Transverse colon (tissue), 4 donors: ENCODE data around the gene SDCCAG8. TPM values are rescaled to one million over a fixed set of nuclear protein-coding genes. Genes with fewer than 3 reads are reported as not detected.

ENCODE experiments used
- DNase-seq: peaks from one replicate; pipeline ENCODE4 v3.0.0-alpha.2; 2019
- H3K27ac ChIP-seq, 4 donors: fragments of 200-600 bp; sonication (generic); 2 replicates each; pipeline ENCODE4 v1.5.1; 2016 to 2018; ENCODE audit warnings: inconsistent platforms in 4 of 4
- H3K27me3 ChIP-seq: fragments of 200-600 bp; sonication (generic); 2 replicates; pipeline ENCODE4 v1.5.1; 2017; ENCODE audit warnings: inconsistent platforms
- H3K36me3 ChIP-seq, 4 donors: fragments of 200-600 bp; sonication (generic); 2 replicates each; pipeline ENCODE4 v1.5.1; 2017 to 2019; ENCODE audit warnings: inconsistent platforms in 4 of 4
- H3K4me1 ChIP-seq, 4 donors: fragments of 200-600 bp; sonication (generic); 2 replicates each; pipeline ENCODE4 v1.5.1; 2017 to 2020; ENCODE audit warnings: inconsistent platforms in 4 of 4
- H3K4me3 ChIP-seq, 4 donors: fragments of 200-600 bp; sonication (generic); 1 replicate in 1 of 4; 2 replicates in 3 of 4; pipeline versions ENCODE4 v1.5.1 to v1.6.1; 2017 to 2019; ENCODE audit warnings: inconsistent platforms in 4 of 4
- H3K9me3 ChIP-seq, 2 donors: fragments of 200-600 bp; sonication (generic); 2 replicates each; pipeline ENCODE4 v1.5.1; 2017 to 2019; ENCODE audit warnings: inconsistent platforms in 2 of 2
- EP300 ChIP-seq: sonication (generic); formaldehyde crosslinking; IDR thresholded peaks from one replicate; pipeline ENCODE4 v1.6.1; 2017; ENCODE audit warnings: antibody characterized with exemption, low read depth
- POLR2A ChIP-seq: fragments of 450-650 bp; IDR thresholded peaks from one replicate; pipeline ENCODE4 v1.6.1; 2016; ENCODE audit warnings: antibody characterized with exemption, mild to moderate bottlenecking, moderate library complexity
- POLR2AphosphoS5 ChIP-seq, 3 donors: sonication (generic); formaldehyde crosslinking; IDR thresholded peaks; one replicate each; pipeline ENCODE4 v1.6.1; 2016; ENCODE audit warnings: antibody characterized with exemption in 3 of 3
- WGBS, 2 donors: methylation state at CpG; one replicate each; pipeline ENCODE4 v1.1.5; 2018; ENCODE audit warnings: low coverage in 1 of 2; 5-methylcytosine and 5-hydroxymethylcytosine counted together
- in situ Hi-C, 4 donors: fragments of 200-750 bp; cut with MboI; loops; one replicate each; pipeline versions ENCODE4 v1.15.0 to v1.15.1; 2017; ENCODE audit warnings: low sequenced_read_pairs in 3 of 4, low pct_ligation_motif_present in 1 of 4, low pct_unique_long_range_greater_than_20kb in 1 of 4
- intact Hi-C: fragments of 100-400 bp; cut with DNase I; formaldehyde crosslinking; loops from one replicate; pipeline ENCODE4 v1.15.1; 2023; ENCODE audit warnings: low total_unique reads
- total RNA-seq, 4 donors: library from RNA; depleted of rRNA; stranded (reverse); fragments of >200 nt; gene quantifications; one replicate each; pipeline ENCODE4 v1.1.0, GENCODE V29; 2016
- TF ChIP-seq, protein P1 (sequence below), 5 experiments: fragments of 200-600 bp in 3 of 5; fragments of 450-650 bp in 2 of 5; sonication (generic) in 3 of 5; IDR thresholded peaks; 1 replicate in 2 of 5; 2 replicates in 3 of 5; pipeline ENCODE4 v1.5.1; 2016 to 2017; ENCODE audit warnings: antibody characterized with exemption in 5 of 5, inconsistent platforms in 3 of 5, mild to moderate bottlenecking in 2 of 5, moderate library complexity in 1 of 5

The SDCCAG8 gene
- total RNA-seq, 4 donors from 2014 or later, result 28.8 to 101 (median 42.5) TPM

DNA sequence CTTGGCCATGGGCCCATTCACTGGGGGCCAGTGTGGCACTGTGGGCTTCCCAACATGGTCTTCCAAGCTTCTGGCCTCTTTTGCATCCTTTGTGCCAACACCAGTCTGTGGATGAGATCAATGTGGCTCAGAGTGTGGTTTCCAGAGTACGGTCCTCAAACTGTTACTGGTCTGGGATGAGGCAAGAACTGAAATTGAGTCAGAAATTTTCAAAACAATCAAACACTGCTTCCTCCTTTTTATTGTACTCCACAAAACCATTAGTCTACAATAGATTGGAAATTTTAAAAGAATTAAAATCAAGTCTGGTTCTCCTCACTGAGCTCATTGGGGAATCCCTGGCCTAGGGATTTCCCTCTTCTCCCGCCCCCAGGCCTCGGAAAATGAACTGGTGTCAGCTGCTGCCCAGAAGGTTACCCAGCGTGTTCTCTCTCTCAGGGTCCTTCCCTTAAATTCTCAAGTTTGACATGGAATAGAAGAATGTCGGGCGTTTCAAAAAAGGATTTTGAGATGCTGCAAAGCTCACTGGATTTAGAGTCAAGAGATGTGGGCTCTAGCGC lies 222.0 kb downstream of the SDCCAG8 start:
- TF ChIP-seq, protein P1, sequence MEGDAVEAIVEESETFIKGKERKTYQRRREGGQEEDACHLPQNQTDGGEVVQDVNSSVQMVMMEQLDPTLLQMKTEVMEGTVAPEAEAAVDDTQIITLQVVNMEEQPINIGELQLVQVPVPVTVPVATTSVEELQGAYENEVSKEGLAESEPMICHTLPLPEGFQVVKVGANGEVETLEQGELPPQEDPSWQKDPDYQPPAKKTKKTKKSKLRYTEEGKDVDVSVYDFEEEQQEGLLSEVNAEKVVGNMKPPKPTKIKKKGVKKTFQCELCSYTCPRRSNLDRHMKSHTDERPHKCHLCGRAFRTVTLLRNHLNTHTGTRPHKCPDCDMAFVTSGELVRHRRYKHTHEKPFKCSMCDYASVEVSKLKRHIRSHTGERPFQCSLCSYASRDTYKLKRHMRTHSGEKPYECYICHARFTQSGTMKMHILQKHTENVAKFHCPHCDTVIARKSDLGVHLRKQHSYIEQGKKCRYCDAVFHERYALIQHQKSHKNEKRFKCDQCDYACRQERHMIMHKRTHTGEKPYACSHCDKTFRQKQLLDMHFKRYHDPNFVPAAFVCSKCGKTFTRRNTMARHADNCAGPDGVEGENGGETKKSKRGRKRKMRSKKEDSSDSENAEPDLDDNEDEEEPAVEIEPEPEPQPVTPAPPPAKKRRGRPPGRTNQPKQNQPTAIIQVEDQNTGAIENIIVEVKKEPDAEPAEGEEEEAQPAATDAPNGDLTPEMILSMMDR (IDR thresholded peaks at IDR 0.05), result no peak
- TF ChIP-seq EP300 (no peak), POLR2AphosphoS5 (IDR thresholded peaks at IDR 0.05) (no peak), POLR2A (no peak)
- intact Hi-C loops, result no loop called here
- H3K9me3 ChIP-seq, result no peaks in the 10 kb centered on the region
- 93 to 100% methylated on average over 3 to 7 of the region's 7 CpGs for WGBS, 2 donors
- no peaks in the 10 kb centered on the region for H3K27me3 ChIP-seq
- no peak for DNase-seq
- peaks cover 0 to 16% (median 5%) of the 10 kb centered on the region in 4 donors for H3K4me1 ChIP-seq
- no peak overlapping the region for H3K27ac ChIP-seq
- H3K36me3 ChIP-seq, result no peaks in the 10 kb centered on the region
- in situ Hi-C loops, result no loop called here
- H3K4me3 ChIP-seq, result no peak overlapping the region

DNA sequence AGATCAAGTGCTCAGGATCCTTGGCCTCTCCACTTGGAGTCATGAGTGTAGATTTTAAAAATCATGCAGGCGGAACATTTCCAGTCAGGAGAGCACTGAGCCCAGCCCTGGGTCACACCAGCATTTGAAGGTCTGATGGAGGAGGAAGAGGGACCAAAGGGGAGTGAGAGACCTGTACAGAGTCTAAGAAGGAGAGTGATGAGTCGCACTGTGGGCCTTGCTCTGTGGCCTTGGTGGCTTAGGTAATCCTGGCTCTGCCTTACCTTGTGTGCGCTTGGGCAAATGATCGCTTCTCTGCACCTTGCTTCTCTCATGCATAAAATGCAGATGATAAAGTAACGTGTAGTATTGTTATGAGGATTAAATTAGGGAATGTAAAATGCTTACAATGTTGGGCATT lies 225.3 kb downstream of the SDCCAG8 start:
- Histone ChIP-seq H3K36me3 (no peaks in the 10 kb centered on the region), H3K4me1 (peaks cover 0 to 10% (median 7%) of the 10 kb centered on the region in 4 donors), H3K27me3 (no peaks in the 10 kb centered on the region), H3K27ac (no peak overlapping the region), H3K9me3 (no peaks in the 10 kb centered on the region), H3K4me3 (no peak overlapping the region)
- in situ Hi-C loops (no loop called here), intact Hi-C loops (no loop called here)
- 96 to 100% methylated on average over 4 to 5 of the region's 5 CpGs for WGBS, 2 donors
- TF ChIP-seq, protein P1 (IDR thresholded peaks at IDR 0.05), result no peak
- TF ChIP-seq POLR2A (no peak), POLR2AphosphoS5 (IDR thresholded peaks at IDR 0.05) (no peak), EP300 (no peak)
- no peak for DNase-seq

DNA sequence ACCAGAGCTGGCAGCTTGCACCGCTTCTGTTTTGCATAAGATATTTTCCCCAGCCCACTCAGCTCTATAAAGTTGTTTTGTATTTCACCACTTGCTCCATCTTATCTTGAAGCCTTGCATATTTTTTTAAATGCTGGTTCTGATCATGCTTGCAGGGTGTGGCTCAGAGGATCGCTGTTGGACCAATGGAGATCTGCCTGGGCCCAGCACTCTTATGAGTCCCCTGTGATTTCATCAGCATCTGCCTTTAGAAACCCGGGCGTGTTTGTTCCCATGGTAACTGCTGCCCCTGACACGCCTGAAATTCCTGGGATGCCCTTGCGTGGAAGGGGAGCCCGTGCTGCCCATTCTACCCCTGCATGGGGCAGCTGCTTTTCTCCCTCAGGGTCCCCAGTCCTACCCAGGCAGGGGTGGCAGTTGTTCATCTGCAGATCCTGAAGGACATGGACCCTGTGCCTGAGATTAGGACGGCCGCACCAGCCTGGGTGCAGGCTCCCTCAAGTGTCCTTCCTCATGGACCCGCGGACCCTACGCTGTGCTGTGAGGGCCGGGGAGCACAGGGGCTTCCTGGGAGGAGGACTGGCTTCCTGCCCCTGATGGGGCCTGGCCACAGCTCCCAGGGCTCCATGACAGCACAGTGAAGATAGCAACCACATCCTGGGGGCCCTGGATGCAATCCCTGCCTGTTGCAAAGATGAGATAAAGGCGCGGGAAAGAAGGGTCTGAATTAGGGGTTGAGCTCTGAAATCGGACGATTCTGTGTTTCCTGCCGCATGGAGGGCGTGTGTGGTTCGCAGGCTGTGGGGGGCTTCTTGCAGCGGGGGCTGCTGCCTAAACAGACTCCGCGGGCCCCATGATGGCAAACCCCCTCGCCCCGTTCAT lies 226.5 kb downstream of the SDCCAG8 start:
- Histone ChIP-seq H3K4me3 (peak overlapping the region; percentile 14 to 49 (median 35)), H3K27ac (no peak overlapping the region), H3K9me3 (no peaks in the 10 kb centered on the region), H3K4me1 (peaks cover 0 to 10% (median 7%) of the 10 kb centered on the region in 4 donors), H3K27me3 (no peaks in the 10 kb centered on the region), H3K36me3 (no peaks in the 10 kb centered on the region)
- no peak for DNase-seq
- intact Hi-C loops (no loop called here), in situ Hi-C loops (no loop called here)
- TF ChIP-seq POLR2A, result no peak
- no peak for TF ChIP-seq EP300
- TF ChIP-seq, protein P1 (IDR thresholded peaks at IDR 0.05), result no peak
- TF ChIP-seq POLR2AphosphoS5 (IDR thresholded peaks at IDR 0.05), result no peak
- 68 to 71% methylated on average over 1 to 25 of the region's 25 CpGs for WGBS, 2 donors

DNA sequence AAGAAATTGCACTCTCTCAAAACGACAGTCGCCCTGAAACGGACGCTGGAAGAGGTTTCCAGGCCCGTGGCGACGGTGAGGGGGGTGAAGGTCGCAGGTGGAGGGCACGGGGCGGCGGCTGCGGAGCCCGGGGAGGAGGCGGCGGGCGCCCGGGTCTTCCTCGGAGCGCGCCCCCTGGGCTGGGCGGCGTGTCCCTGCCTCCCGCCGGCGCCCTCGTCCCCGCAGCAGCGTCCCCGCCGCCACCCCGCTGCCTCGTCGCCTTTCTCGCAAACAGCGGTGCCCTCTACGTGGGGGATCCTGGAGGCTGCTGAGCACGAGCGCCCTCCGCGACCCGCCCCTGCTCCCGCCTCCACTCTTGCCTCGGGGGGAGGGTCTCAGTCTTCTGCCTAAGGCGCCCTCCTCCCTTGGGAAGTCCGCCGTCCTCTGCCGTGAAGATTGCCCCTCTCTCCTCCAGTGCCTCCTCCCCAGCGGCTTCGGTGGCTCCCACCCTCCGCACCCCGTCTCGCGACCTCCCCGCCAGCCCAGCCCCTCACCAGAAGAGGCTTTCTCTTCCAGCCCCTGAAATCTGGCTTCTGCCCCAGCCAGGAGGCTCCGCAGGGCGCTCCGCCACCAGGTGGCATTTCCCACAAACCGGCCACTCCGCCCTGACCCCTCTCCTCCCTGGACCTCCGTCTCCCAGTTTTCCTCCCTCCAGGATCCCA lies 227.4 kb downstream of the SDCCAG8 start:
- in situ Hi-C loops, result no loop called here
- H3K27me3 ChIP-seq, result no peaks in the 10 kb centered on the region
- intact Hi-C loops, result no loop called here
- peaks cover 0 to 10% (median 7%) of the 10 kb centered on the region in 4 donors for H3K4me1 ChIP-seq
- no peak overlapping the region for H3K27ac ChIP-seq
- H3K36me3 ChIP-seq, result no peaks in the 10 kb centered on the region
- H3K4me3 ChIP-seq, result peak overlapping the region; percentile 14 to 49 (median 35)
- no peak for DNase-seq
- TF ChIP-seq POLR2AphosphoS5 (IDR thresholded peaks at IDR 0.05), result no peak
- TF ChIP-seq, protein P1 (IDR thresholded peaks at IDR 0.05), result peak in 1 of 5 experiments; percentile 5
- 58% methylated on average over 56 of the region's 60 CpGs; no CpG with 5 or more reads in 1 of the 2 donors for WGBS, 2 donors
- no peaks in the 10 kb centered on the region for H3K9me3 ChIP-seq
